ENCODE results near the gene MAP2K5. TPM values are rescaled to one million over a fixed set of nuclear protein-coding genes. Genes with fewer than 3 reads are reported as not detected.

MAP2K5 gene
- total RNA-seq, 1 donor from 2014 or later = 17.8 TPM

DNA sequence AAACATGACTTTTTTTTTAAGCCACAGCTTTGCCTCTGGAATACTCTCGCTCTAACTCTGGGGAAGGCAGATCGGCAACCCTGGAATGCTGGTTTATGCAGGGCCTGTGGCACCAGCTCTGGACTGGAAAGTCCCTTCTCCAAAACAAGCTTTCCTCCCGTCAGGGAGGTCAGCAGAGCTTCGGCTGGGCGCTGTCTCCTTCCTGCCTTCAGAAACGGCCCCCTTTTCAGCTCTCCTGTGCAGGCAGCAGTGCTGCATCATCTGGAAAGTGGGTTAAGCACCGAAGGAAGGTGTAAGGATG, 240.1 kb downstream of the MAP2K5 start:
- no peak for DNase-seq (ENCODE audit: low spot score)

DNA sequence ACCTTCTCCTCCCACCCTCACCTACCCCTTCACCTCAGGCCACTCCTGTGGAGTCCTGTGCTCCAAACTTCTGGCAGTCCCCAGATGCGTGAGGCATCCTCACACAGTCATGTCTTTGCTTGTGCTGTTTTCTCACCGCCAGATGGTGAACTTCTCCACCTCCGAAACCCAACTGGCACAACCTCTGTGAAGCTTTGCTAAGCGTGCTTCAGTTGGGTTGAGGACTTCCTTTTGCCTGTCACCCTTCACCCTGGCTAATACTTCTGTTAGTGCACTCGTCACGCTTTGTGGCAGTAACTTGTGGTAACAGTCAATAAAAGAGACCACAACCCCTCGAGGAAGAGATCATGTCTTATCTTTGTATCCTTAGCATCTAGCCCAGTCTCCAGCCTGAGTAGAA, 240.8 kb downstream of the MAP2K5 start:
- DNase-seq (ENCODE audit: low spot score) = no peak

GRCh38 chr15:67784090-67784781, 241.7 kb downstream of the MAP2K5 start:
- DNase-seq (ENCODE audit: low spot score) = no peak

GRCh38 chr15:67784856-67785430, 242.4 kb downstream of the MAP2K5 start:
- no peak for DNase-seq (ENCODE audit: low spot score)

DNA sequence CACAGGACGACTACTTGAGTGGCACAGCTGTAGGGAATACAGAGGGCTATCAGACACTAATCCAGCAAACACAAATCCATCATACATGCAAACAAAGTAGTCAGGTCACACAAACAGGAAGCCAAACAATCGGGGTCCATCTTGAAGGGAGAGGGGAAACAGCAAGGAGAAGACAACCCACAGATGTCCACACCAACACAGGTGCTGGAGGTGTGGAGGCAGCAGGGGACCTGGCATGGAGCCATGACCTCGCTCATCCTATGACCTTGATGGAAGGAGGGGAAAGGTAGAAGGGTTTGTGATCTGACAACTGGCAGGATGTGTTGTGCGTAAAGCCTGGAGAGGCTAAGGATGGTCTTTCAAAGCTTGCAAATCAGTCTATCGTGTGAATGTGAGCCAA, 242.9 kb downstream of the MAP2K5 start:
- DNase-seq (ENCODE audit: low spot score) = no peak

- no peak for DNase-seq (ENCODE audit: low spot score)
Observed at GRCh38 chr15:67786646-67787045, 244.1 kb downstream of the MAP2K5 start.

GRCh38 chr15:67788986-67789385, 246.5 kb downstream of the MAP2K5 start:
- DNase-seq (ENCODE audit: low spot score) = no peak

DNA sequence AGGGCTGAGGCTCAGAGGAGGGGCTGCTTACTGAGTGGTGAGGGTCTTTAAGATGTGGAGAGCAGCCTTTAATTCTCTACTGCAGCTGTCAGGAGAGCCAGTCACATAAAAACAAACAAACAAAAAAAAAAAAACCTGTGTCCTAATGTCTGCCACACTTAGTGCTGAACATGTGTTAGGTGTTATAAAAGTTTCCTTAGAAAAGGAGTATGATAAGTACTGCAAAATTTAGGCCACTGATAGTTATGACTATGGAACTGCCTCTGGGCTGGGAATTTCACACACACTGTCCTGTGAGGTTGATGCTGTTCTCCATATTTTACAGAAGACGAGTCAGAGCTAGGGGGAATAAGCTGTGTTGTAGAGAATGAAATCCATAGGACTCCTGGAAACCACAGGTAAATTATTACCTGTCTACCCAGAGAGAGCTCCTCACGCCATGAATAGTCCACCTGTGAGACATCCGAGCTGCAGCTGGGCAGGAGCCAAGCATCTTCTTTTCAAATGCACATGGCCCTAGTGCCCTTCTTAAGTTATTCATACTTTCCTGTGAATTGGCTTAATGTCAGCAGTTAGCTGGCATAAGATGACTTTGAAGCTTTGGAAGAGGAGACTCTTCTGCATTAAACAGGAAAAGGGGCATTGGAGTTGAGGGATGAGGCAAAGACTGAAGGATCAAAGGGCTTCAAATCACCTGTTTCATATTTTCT, 248.3 kb downstream of the MAP2K5 start:
- no peak for DNase-seq (ENCODE audit: low spot score)

- DNase-seq (ENCODE audit: low spot score) = no peak
Observed at GRCh38 chr15:67792250-67792942, 249.9 kb downstream of the MAP2K5 start.

DNA sequence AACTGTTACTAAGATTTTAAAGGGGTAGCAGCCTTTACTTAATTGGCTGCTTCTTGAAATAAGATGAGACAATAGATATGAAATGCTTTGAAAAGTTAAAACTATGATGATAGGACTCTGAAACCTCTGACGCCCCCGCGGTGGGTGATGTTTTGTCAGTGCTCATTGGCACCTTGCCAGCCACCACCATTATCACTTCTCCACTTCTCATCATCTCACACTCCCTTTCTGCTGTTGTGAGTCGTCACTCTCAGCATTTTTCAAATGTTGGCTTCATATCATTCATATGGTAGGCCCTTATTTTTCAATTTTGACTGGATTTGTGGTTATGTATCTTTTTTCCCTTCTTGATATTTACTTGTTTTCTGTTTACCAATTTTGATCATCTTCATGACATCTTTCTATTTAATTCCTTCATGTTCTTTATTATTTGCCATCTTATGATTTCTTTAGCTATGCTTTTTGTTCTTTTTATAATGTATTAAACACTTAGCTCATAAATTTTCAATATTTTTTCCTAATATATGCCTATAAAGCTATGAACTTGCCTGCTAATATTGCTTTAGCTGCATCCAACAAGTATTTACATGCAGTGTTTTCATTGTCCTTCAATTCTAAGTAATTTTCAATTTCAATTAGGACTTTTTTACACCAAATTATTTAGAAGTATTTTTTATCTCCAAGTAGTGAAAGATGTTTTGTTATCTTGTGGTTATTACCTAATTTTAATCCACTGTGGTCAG, 252.5 kb downstream of the MAP2K5 start:
- DNase-seq (ENCODE audit: low spot score) = no peak

- no peak for DNase-seq (ENCODE audit: low spot score)
Observed at GRCh38 chr15:67796196-67797127, 254.0 kb downstream of the MAP2K5 start.

- DNase-seq (ENCODE audit: low spot score) = no peak
Observed at GRCh38 chr15:67799801-67800205, 257.3 kb downstream of the MAP2K5 start.

DNA sequence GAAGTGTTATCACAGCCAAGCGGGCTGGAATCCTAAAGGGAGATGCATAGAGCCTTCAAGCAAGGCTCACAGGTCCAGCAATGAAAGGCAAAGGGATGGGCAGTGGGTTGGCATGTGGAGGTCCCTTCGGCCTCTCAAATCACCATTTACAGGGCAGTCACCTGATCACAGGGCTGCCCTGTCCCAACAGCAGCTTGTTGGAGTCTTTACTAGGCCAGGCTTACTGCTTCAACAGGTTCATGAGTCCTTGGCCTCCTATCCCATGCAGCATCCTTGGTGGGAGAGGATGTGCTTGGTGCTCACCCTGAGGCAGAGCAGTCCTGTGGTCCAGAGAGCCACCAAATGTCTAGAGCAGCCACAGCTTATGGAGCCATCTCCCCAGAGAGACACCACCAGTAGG, 258.6 kb downstream of the MAP2K5 start:
- no peak for DNase-seq (ENCODE audit: low spot score)

GRCh38 chr15:67801926-67802914, 259.7 kb downstream of the MAP2K5 start:
- DNase-seq (ENCODE audit: low spot score) = no peak

DNA sequence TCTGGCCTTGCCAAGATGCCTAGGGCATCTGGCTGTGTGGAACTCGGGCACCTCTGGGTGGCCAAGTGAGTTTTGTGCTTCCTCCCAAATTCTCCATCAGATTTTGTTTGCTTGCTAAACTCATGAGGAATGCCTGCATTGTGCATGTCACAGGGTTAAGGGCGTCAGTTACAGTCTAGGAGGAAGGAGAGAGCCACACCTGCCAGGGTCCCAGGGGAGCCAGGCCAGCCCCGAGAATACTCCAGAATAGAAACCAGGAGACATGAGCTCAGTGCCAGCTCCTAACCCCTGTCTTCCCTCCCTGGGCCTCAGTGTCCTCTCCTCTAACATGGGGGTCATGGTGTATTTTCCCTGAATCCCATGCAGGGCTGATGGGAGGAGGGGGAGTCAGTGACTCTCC, 260.8 kb downstream of the MAP2K5 start:
- DNase-seq (ENCODE audit: low spot score) = no peak

DNA sequence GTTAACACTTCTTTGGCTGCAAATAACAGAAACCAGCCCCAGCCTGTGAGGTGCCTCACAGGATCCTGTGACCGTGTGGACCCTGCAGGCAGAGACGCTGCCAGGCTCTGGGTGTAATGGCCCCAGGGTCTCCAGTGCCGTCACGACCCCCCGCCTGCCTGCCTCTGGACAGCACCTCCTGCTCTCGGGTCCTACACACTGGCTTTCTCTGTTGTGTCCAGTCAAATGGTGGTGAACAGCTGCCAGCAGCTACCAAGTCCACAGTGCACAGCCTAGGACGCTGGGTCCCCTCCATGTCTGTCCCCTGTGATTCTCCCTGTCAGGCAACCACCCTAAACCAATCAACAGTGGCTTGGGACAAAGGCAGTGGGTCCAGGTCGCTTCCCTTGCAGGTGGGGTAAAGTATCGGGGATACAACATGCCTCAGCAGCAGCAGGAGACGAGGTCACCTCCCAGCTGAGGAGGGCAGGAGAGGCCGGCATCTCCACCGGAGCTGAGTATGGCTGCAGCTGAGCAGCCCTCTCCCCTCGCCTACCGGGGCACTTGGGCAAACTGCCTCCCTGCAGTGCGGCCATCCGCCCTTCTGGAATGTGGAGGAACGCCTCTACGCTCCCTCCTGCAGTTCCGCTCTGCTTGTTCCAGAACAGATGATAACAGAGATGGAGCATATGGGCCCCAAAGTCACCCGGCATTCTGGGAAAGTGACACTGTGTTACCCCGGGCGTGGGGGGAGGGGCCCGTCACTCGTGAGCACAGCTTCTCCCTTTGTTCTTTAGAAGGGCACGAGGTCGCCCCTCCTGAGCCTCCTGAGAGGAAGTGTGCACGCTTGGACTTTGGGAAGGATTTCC, 261.7 kb downstream of the MAP2K5 start:
- no peak for DNase-seq (ENCODE audit: low spot score)

GRCh38 chr15:67805008-67805665, 262.6 kb downstream of the MAP2K5 start:
- DNase-seq (ENCODE audit: low spot score) = no peak
